HG02623 (cell line): Measurements from ENCODE around the gene CILP2.

Experiments
- ATAC-seq: cut with Tn5 transposase; IDR thresholded peaks from one replicate; pipeline ENCODE4 v1.9.1; 2021; ENCODE audit warnings: moderate library complexity; ENCODE audit not compliant: unreplicated experiment

CILP2 gene

GRCh38 chr19:19538061-19538784 lies at the start of gene CILP2:
Gene CILP2, plus strand, starts transcription at chr19:19538265. Its CDS starts 85 bp downstream, at chr19:19538350.
- no peak for ATAC-seq

- peak; percentile 43 for ATAC-seq
These were observed 49.0 kb upstream of the CILP2 start for GRCh38 chr19:19488875-19489690.

- ATAC-seq: no peak
These were observed 48.3 kb upstream of the CILP2 start for GRCh38 chr19:19489804-19490204.

GRCh38 chr19:19490214-19490968 lies 47.7 kb upstream of the CILP2 start:
- no peak for ATAC-seq

- ATAC-seq: no peak
These were observed 46.6 kb upstream of the CILP2 start for GRCh38 chr19:19491321-19492025.

- no peak for ATAC-seq
These were observed 45.9 kb upstream of the CILP2 start for GRCh38 chr19:19492026-19492610.

GRCh38 chr19:19493841-19494546 lies 44.1 kb upstream of the CILP2 start:
- no peak for ATAC-seq

GRCh38 chr19:19495614-19496603 lies 42.2 kb upstream of the CILP2 start:
- ATAC-seq: no peak

GRCh38 chr19:19498255-19498991 lies 39.6 kb upstream of the CILP2 start:
- ATAC-seq: no peak

GRCh38 chr19:19499272-19499995 lies 38.6 kb upstream of the CILP2 start:
- ATAC-seq: no peak

GRCh38 chr19:19500975-19501644 lies 37.0 kb upstream of the CILP2 start:
- no peak for ATAC-seq

- no peak for ATAC-seq
These were observed 36.3 kb upstream of the CILP2 start for GRCh38 chr19:19501798-19502197.

- no peak for ATAC-seq
These were observed 35.8 kb upstream of the CILP2 start for GRCh38 chr19:19502281-19502680.

GRCh38 chr19:19502808-19503602 lies 35.1 kb upstream of the CILP2 start:
- no peak for ATAC-seq

- no peak for ATAC-seq
These were observed 33.1 kb upstream of the CILP2 start for GRCh38 chr19:19504754-19505668.
